Lower leg skin (tissue), 3 donors: Measurements from ENCODE around the gene HDC.

Experiments
- POLR2A ChIP-seq, 2 donors: fragments of 450-650 bp; IDR thresholded peaks; one replicate each; pipeline ENCODE4 v1.6.1; 2016 to 2017; ENCODE audit warnings: antibody characterized with exemption in 2 of 2, mild to moderate bottlenecking in 1 of 2, moderate library complexity in 1 of 2
- TF ChIP-seq, protein P1 (sequence below), 3 donors: fragments of 450-650 bp; IDR thresholded peaks; one replicate each; pipeline ENCODE4 v1.5.1; 2016; ENCODE audit warnings: antibody characterized with exemption in 3 of 3, mild to moderate bottlenecking in 3 of 3, moderate library complexity in 2 of 3

DNA sequence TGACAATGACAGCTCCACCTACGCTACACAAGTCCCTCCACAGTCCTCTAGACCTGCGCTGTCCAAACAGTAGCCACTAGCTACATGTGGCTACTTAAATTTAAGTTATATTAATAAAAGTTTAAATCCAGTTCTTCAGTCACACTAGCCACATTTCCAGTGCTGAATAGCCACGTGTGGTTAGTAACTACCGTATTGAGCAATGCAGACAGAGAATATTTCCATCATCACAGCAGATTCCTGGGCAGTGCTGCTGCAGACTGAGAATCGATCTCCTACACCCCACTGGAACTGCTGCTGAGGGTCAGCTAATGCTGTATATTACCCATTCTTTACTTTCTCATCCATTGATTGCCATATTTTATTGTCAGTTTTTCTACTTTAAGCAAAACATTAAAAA lies 40.9 kb downstream of the HDC start:
- TF ChIP-seq POLR2A (IDR thresholded peaks at IDR 0.05): no peak
- TF ChIP-seq, protein P1, sequence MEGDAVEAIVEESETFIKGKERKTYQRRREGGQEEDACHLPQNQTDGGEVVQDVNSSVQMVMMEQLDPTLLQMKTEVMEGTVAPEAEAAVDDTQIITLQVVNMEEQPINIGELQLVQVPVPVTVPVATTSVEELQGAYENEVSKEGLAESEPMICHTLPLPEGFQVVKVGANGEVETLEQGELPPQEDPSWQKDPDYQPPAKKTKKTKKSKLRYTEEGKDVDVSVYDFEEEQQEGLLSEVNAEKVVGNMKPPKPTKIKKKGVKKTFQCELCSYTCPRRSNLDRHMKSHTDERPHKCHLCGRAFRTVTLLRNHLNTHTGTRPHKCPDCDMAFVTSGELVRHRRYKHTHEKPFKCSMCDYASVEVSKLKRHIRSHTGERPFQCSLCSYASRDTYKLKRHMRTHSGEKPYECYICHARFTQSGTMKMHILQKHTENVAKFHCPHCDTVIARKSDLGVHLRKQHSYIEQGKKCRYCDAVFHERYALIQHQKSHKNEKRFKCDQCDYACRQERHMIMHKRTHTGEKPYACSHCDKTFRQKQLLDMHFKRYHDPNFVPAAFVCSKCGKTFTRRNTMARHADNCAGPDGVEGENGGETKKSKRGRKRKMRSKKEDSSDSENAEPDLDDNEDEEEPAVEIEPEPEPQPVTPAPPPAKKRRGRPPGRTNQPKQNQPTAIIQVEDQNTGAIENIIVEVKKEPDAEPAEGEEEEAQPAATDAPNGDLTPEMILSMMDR (IDR thresholded peaks at IDR 0.05): no peak
